Effector memory CD4-positive, alpha-beta T cell (primary cell): ENCODE results near the gene AP5B1.

Experiments
- DNase-seq, 3 donors: peaks; one replicate each; pipeline ENCODE4 v3.0.0-alpha.2; 2020
- H3K27ac ChIP-seq: 2 replicates; pipeline ENCODE4 v1.7.0; 2013; ENCODE audit warnings: mild to moderate bottlenecking, low read length, moderate library complexity; ENCODE audit not compliant: insufficient read depth, poor library complexity, severe bottlenecking
- H3K27me3 ChIP-seq: replicated peaks from 2 replicates; pipeline ENCODE4 v1.7.0; 2013; ENCODE audit warnings: mild to moderate bottlenecking, low read length; ENCODE audit not compliant: insufficient read depth, control insufficient read depth, poor library complexity, severe bottlenecking
- H3K36me3 ChIP-seq: 2 replicates; pipeline ENCODE4 v1.7.0; 2013; ENCODE audit warnings: mild to moderate bottlenecking, low read length, moderate library complexity; ENCODE audit not compliant: control insufficient read depth, insufficient read depth
- H3K4me1 ChIP-seq: 2 replicates; pipeline ENCODE4 v1.7.0; 2013; ENCODE audit warnings: low read length, mild to moderate bottlenecking; ENCODE audit not compliant: control insufficient read depth, insufficient read depth, poor library complexity, severe bottlenecking
- H3K4me3 ChIP-seq: 2 replicates; pipeline ENCODE4 v1.7.0; 2013; ENCODE audit warnings: low read length, low read depth, mild to moderate bottlenecking; ENCODE audit not compliant: insufficient read depth, poor library complexity, severe bottlenecking
- H3K9me3 ChIP-seq: 2 replicates; pipeline ENCODE4 v1.7.0; 2013; ENCODE audit warnings: mild to moderate bottlenecking, low read length, moderate library complexity; ENCODE audit not compliant: control insufficient read depth
- total RNA-seq, 3 donors: gene quantifications; one replicate each; lab custom pipeline; 2026; lab: John Stamatoyannopoulos, UW

Gene AP5B1
- 47.0 to 64.1 (median 51.9) reads per million in 3 donors for total RNA-seq

GRCh38 chr11:65780770-65781151, at the start of gene AP5B1:
TSS of gene AP5B1 (minus strand) at chr11:65780976. CDS start at chr11:65780591, 385 bp downstream.
- peak; percentile 67 to 75 (median 70) for DNase-seq
- no peaks in the 10 kb centered on the region for H3K9me3 ChIP-seq
- H3K27me3 ChIP-seq, result no peaks in the 10 kb centered on the region
- H3K27ac ChIP-seq, result peak within 1 kb of the TSS; percentile 61
- peaks cover 27% of the 10 kb centered on the region for H3K4me1 ChIP-seq
- peak within 1 kb of the TSS; percentile 81 for H3K4me3 ChIP-seq
- peaks cover 17% of the 10 kb centered on the region for H3K36me3 ChIP-seq

- Histone ChIP-seq H3K27me3 (no peaks in the 10 kb centered on the region), H3K9me3 (no peaks in the 10 kb centered on the region), H3K4me3 (no peak overlapping the region), H3K36me3 (no peaks in the 10 kb centered on the region), H3K4me1 (peaks cover 13% of the 10 kb centered on the region), H3K27ac (no peak overlapping the region)
- DNase-seq, result no peak
Measured at GRCh38 chr11:65829459-65829858, 48.7 kb upstream of the AP5B1 start.

GRCh38 chr11:65826984-65827735, 46.4 kb upstream of the AP5B1 start:
- Histone ChIP-seq H3K36me3 (no peaks in the 10 kb centered on the region), H3K27me3 (no peaks in the 10 kb centered on the region), H3K4me3 (no peak overlapping the region), H3K27ac (no peak overlapping the region), H3K4me1 (no peaks in the 10 kb centered on the region), H3K9me3 (no peaks in the 10 kb centered on the region)
- no peak for DNase-seq

GRCh38 chr11:65822776-65823528, 42.2 kb upstream of the AP5B1 start:
- H3K27me3 ChIP-seq, result no peaks in the 10 kb centered on the region
- H3K4me3 ChIP-seq, result no peak overlapping the region
- DNase-seq, result no peak
- no peaks in the 10 kb centered on the region for H3K36me3 ChIP-seq
- peaks cover 3% of the 10 kb centered on the region for H3K4me1 ChIP-seq
- H3K9me3 ChIP-seq, result no peaks in the 10 kb centered on the region
- no peak overlapping the region for H3K27ac ChIP-seq

GRCh38 chr11:65821107-65821506, 40.3 kb upstream of the AP5B1 start:
- no peaks in the 10 kb centered on the region for H3K9me3 ChIP-seq
- H3K27me3 ChIP-seq, result no peaks in the 10 kb centered on the region
- H3K4me3 ChIP-seq, result no peak overlapping the region
- no peak for DNase-seq
- H3K36me3 ChIP-seq, result no peaks in the 10 kb centered on the region
- H3K27ac ChIP-seq, result no peak overlapping the region
- H3K4me1 ChIP-seq, result peaks cover 3% of the 10 kb centered on the region

GRCh38 chr11:65817835-65818680, 37.3 kb upstream of the AP5B1 start:
- peak overlapping the region; percentile 43 for H3K4me3 ChIP-seq
- no peaks in the 10 kb centered on the region for H3K27me3 ChIP-seq
- H3K27ac ChIP-seq, result peak overlapping the region; percentile 48
- H3K9me3 ChIP-seq, result no peaks in the 10 kb centered on the region
- H3K4me1 ChIP-seq, result peaks cover 3% of the 10 kb centered on the region
- no peaks in the 10 kb centered on the region for H3K36me3 ChIP-seq
- peak; percentile 83 to 91 (median 89) for DNase-seq

- H3K4me1 ChIP-seq, result peaks cover 3% of the 10 kb centered on the region
- no peaks in the 10 kb centered on the region for H3K27me3 ChIP-seq
- no peak for DNase-seq
- peak overlapping the region; percentile 48 for H3K27ac ChIP-seq
- no peaks in the 10 kb centered on the region for H3K9me3 ChIP-seq
- H3K36me3 ChIP-seq, result no peaks in the 10 kb centered on the region
- peak overlapping the region; percentile 43 for H3K4me3 ChIP-seq
Measured at GRCh38 chr11:65817312-65817834, 36.6 kb upstream of the AP5B1 start.

GRCh38 chr11:65816696-65817095, 35.9 kb upstream of the AP5B1 start:
- no peaks in the 10 kb centered on the region for H3K36me3 ChIP-seq
- DNase-seq, result no peak
- H3K27me3 ChIP-seq, result no peaks in the 10 kb centered on the region
- H3K4me1 ChIP-seq, result peaks cover 3% of the 10 kb centered on the region
- no peak overlapping the region for H3K27ac ChIP-seq
- no peak overlapping the region for H3K4me3 ChIP-seq
- no peaks in the 10 kb centered on the region for H3K9me3 ChIP-seq

- H3K36me3 ChIP-seq, result no peaks in the 10 kb centered on the region
- no peaks in the 10 kb centered on the region for H3K9me3 ChIP-seq
- H3K4me3 ChIP-seq, result no peak overlapping the region
- peaks cover 3% of the 10 kb centered on the region for H3K4me1 ChIP-seq
- no peak overlapping the region for H3K27ac ChIP-seq
- H3K27me3 ChIP-seq, result no peaks in the 10 kb centered on the region
- no peak for DNase-seq
Measured at GRCh38 chr11:65814986-65815565, 34.3 kb upstream of the AP5B1 start.
